MCF 10A (cell line): ENCODE measurements around the gene CHST5. TPM values are rescaled to one million over a fixed set of nuclear protein-coding genes. Genes with fewer than 3 reads are reported as not detected.

ENCODE experiments used
- BruUV-seq: library from RNA; stranded (reverse); fragments of 400-500 nt; replicated peaks from 2 replicates; lab custom pipeline; 2021; lab: Mats Ljungman, UMichigan
- CTCF ChIA-PET: fragments of 300-600 bp; sonication (Branson Sonifier 250); formaldehyde crosslinking; extraction: SDS; loops from one replicate; lab custom pipeline; 2021; ENCODE audit warnings: antibody characterized with exemption, inconsistent platforms; lab: Yijun Ruan, JAX
- POLR2A ChIA-PET: fragments of 300-600, 350-650 bp; sonication (Branson Sonifier 250); formaldehyde crosslinking; extraction: SDS; loops from one replicate; lab custom pipeline; 2020; ENCODE audit warnings: antibody characterized with exemption, inconsistent platforms; lab: Yijun Ruan, JAX
- DNase-seq: peaks from one replicate; pipeline ENCODE4 v3.0.0-alpha.2; 2018; ENCODE audit not compliant: unreplicated experiment
- H3K27ac Mint-ChIP-seq: one replicate; pipeline ENCODE4 v1.8.0; 2022; ENCODE audit warnings: mild to moderate bottlenecking, low read depth, mixed read lengths; ENCODE audit not compliant: unreplicated experiment
- H3K27me3 Mint-ChIP-seq: one replicate; pipeline ENCODE4 v1.8.0; 2022; ENCODE audit warnings: mixed read lengths; ENCODE audit not compliant: insufficient read depth, unreplicated experiment
- H3K36me3 Mint-ChIP-seq: one replicate; pipeline ENCODE4 v1.8.0; 2022; ENCODE audit warnings: mild to moderate bottlenecking, moderate library complexity, mixed read lengths; ENCODE audit not compliant: insufficient read depth, unreplicated experiment
- H3K4me1 Mint-ChIP-seq: one replicate; pipeline ENCODE4 v1.8.0; 2022; ENCODE audit warnings: mixed read lengths; ENCODE audit not compliant: insufficient read depth, unreplicated experiment
- H3K4me3 Mint-ChIP-seq: one replicate; pipeline ENCODE4 v1.8.0; 2022; ENCODE audit warnings: mild to moderate bottlenecking, moderate library complexity, mixed read lengths; ENCODE audit not compliant: unreplicated experiment
- H3K9me3 Mint-ChIP-seq: one replicate; pipeline ENCODE4 v1.8.0; 2022; ENCODE audit warnings: mixed read lengths; ENCODE audit not compliant: unreplicated experiment
- CTCF ChIP-seq: fragments of 200-600 bp; IDR thresholded peaks from one replicate; pipeline ENCODE4 v1.8.0; 2022; ENCODE audit warnings: antibody characterized with exemption, mild to moderate bottlenecking; ENCODE audit not compliant: unreplicated experiment
- intact Hi-C: fragments of 100-400 bp; cut with micrococcal nuclease; formaldehyde crosslinking; loops from 2 replicates; pipeline ENCODE4 v1.14.1; 2022
- total RNA-seq: library from RNA; stranded (reverse); gene quantifications from 2 replicates; pipeline ENCODE4 v1.2.3, GENCODE V29; 2022

Gene CHST5
- total RNA-seq, 1 experiment from 2014 or later, result not detected

GRCh38 chr16:75555707-75556430, 20.0 kb upstream of the CHST5 start, which contains the start of gene TMEM231:
Gene TMEM231 (minus strand): TSS chr16:75556252. CDS start chr16:75556209, 43 bp downstream.
- intact Hi-C loops, result loop anchor here (1.0 to 2.0 kb wide), 2 partner anchors 50 to 91 kb away; partner anchors contain the start of gene TMEM170A
- DNase-seq, result peak; percentile 94
- Mint-ChIP-seq H3K27ac (peak within 1 kb of the TSS; percentile 91), H3K27me3 (no peaks in the 10 kb centered on the region), H3K4me1 (peaks cover 6% of the 10 kb centered on the region), H3K4me3 (peak within 1 kb of the TSS; percentile 85), H3K9me3 (no peaks in the 10 kb centered on the region), H3K36me3 (no peaks in the 10 kb centered on the region)
- ChIA-PET CTCF (interaction anchor here (0.6 to 1.6 kb wide), 8 partner anchors 10 to 1339 kb away, joined by 3 to 7 read pairs (median 4); partner anchors contain the start of genes ADAT1 and GABARAPL2), POLR2A (interaction anchor here (0.6 to 6.2 kb wide), 18 partner anchors 10 to 198 kb away, joined by 3 to 116 read pairs (median 6); partner anchors contain the start of genes ADAT1, CFDP1, GABARAPL2 and KARS1)
- BruUV-seq, result TSS peak; percentile 76
- no peak for TF ChIP-seq CTCF

- BruUV-seq, result TSS peak; percentile 47
- TF ChIP-seq CTCF, result no peak
- POLR2A ChIA-PET, result interaction anchor here (0.6 to 6.2 kb wide), 22 partner anchors 9 to 570 kb away, joined by 3 to 116 read pairs (median 5); partner anchors contain the start of genes ADAT1, CFDP1, GABARAPL2 and KARS1
- H3K4me1 Mint-ChIP-seq, result peaks cover 6% of the 10 kb centered on the region
- peak; percentile 95 for DNase-seq
- no peaks in the 10 kb centered on the region for H3K36me3 Mint-ChIP-seq
- intact Hi-C loops, result loop anchor here (1.0 to 2.0 kb wide), 2 partner anchors 49 to 90 kb away; partner anchors contain the start of gene TMEM170A
- CTCF ChIA-PET, result interaction anchor here (0.6 to 1.6 kb wide), 6 partner anchors 12 to 1592 kb away, joined by 3 to 7 read pairs (median 4); partner anchors contain the start of gene ADAT1
- H3K27ac Mint-ChIP-seq, result peak overlapping the region; percentile 91
- H3K9me3 Mint-ChIP-seq, result no peaks in the 10 kb centered on the region
- H3K4me3 Mint-ChIP-seq, result peak overlapping the region; percentile 85
- H3K27me3 Mint-ChIP-seq, result no peaks in the 10 kb centered on the region
Observed at GRCh38 chr16:75555213-75555706, 19.4 kb upstream of the CHST5 start.

GRCh38 chr16:75552951-75553350, 17.0 kb upstream of the CHST5 start:
- H3K36me3 Mint-ChIP-seq, result no peaks in the 10 kb centered on the region
- H3K4me3 Mint-ChIP-seq, result no peak overlapping the region
- ChIA-PET POLR2A (interaction anchor here (0.6 to 6.2 kb wide), 6 partner anchors 10 to 248 kb away, joined by 3 to 116 read pairs (median 4); partner anchors contain the start of genes GABARAPL2, KARS1 and TERF2IP), CTCF (interaction anchor here (0.5 to 2.3 kb wide), 5 partner anchors 31 to 88 kb away, joined by 3 to 11 read pairs (median 6); no protein-coding TSS in a partner anchor)
- intact Hi-C loops, result no loop called here
- DNase-seq, result no peak
- BruUV-seq, result no TSS peak
- H3K4me1 Mint-ChIP-seq, result peaks cover 6% of the 10 kb centered on the region
- no peak for TF ChIP-seq CTCF
- H3K27ac Mint-ChIP-seq, result no peak overlapping the region
- no peaks in the 10 kb centered on the region for H3K9me3 Mint-ChIP-seq
- no peaks in the 10 kb centered on the region for H3K27me3 Mint-ChIP-seq
